Breast epithelium (tissue), 4 donors: Measurements from ENCODE around the gene CDH13. TPM values are rescaled to one million over a fixed set of nuclear protein-coding genes. Genes with fewer than 3 reads are reported as not detected.

ENCODE experiments used
- DNase-seq, 2 donors: peaks; one replicate each; pipeline ENCODE4 v3.0.0-alpha.2; 2019; ENCODE audit warnings: low spot score in 2 of 2
- H3K27ac ChIP-seq, 2 donors: fragments of 200-600 bp; sonication (generic) in 1 of 2; one replicate each; pipeline ENCODE4 v1.5.1; 2016 to 2019; ENCODE audit warnings: mild to moderate bottlenecking in 1 of 2
- H3K27me3 ChIP-seq, 2 donors: fragments of 200-600 bp; sonication (generic) in 1 of 2; one replicate each; pipeline versions ENCODE4 v1.5.1 to v1.6.0; 2017 to 2019; ENCODE audit warnings: control low read depth in 1 of 2, mild to moderate bottlenecking in 1 of 2
- H3K36me3 ChIP-seq: fragments of 200-600 bp; one replicate; pipeline ENCODE4 v1.5.1; 2019
- H3K4me1 ChIP-seq, 2 donors: fragments of 200-600 bp; sonication (generic); one replicate each; pipeline ENCODE4 v1.5.1; 2016 to 2019; ENCODE audit warnings: control low read depth in 1 of 2
- H3K4me3 ChIP-seq, 3 donors: fragments of 200-600 bp; sonication (generic); 1 replicate in 2 of 3; 2 replicates in 1 of 3; pipeline ENCODE4 v1.5.1; 2016 to 2019; ENCODE audit warnings: mild to moderate bottlenecking in 3 of 3, moderate library complexity in 2 of 3
- H3K9me3 ChIP-seq, 2 donors: fragments of 200-600 bp; sonication (generic) in 1 of 2; one replicate each; pipeline ENCODE4 v1.5.1; 2016 to 2019; ENCODE audit warnings: control low read depth in 1 of 2
- CTCF ChIP-seq, 3 donors: fragments of 450-650 bp; IDR thresholded peaks; one replicate each; pipeline ENCODE4 v1.5.1; 2016 to 2017; ENCODE audit warnings: antibody characterized with exemption in 3 of 3, mild to moderate bottlenecking in 3 of 3, moderate library complexity in 3 of 3
- POLR2A ChIP-seq: fragments of 450-650 bp; IDR thresholded peaks from one replicate; pipeline ENCODE4 v1.6.1; 2016; ENCODE audit warnings: antibody characterized with exemption, mild to moderate bottlenecking, moderate library complexity
- POLR2AphosphoS5 ChIP-seq, 3 donors: sonication (generic); formaldehyde crosslinking; IDR thresholded peaks; one replicate each; pipeline ENCODE4 v1.6.1; 2017; ENCODE audit warnings: antibody characterized with exemption in 3 of 3
- intact Hi-C: fragments of 100-400 bp; cut with DNase I; formaldehyde crosslinking; loops from one replicate; pipeline ENCODE4 v1.15.1; 2023; ENCODE audit warnings: low total_unique reads
- total RNA-seq, 3 donors: library from RNA; depleted of rRNA; stranded (reverse); fragments of >200 nt; gene quantifications; one replicate each; pipeline ENCODE4 v1.1.0, GENCODE V29; 2016

The CDH13 gene
- total RNA-seq, 3 donors from 2014 or later: 6.0 to 13.1 (median 11.5) TPM

DNA sequence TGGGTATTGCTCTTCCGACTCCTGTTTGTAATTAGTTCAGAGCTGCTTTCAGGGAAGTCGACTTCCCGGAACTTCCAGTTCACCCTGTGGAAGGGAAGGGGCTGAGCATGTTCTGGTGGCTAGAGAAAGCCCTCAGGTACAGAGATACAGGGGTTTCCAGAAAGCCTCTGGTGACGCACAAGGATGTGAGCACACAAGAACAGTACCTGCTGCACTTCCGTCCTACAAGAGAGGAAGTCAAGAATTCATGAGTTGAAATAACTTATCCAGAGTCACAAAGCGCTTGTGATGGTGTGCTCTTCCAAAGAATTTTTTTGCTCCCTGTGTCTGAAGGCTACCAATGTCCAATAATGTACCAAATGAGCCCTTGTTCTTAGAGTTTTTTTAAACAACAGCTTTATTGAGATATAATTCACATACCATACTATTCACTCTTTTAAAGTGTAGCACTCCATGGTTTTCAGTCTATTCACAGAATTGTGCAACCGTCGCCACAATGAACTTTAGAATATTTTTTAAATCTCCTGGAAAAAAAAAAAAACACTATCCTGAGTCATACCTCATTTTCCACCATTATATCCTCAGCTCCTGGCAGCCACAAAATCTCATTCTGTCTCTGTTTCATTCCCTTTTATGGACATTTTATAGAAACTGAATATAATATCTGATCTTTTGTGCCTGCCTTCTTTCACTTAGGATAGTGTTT, 327.6 kb downstream of the CDH13 start:
- Histone ChIP-seq H3K9me3 (no peaks in the 10 kb centered on the region), H3K27ac (no peak overlapping the region), H3K27me3 (no peaks in the 10 kb centered on the region), H3K4me3 (no peak overlapping the region), H3K36me3 (no peaks in the 10 kb centered on the region), H3K4me1 (no peaks in the 10 kb centered on the region)
- intact Hi-C loops: no loop called here
- TF ChIP-seq CTCF (IDR thresholded peaks at IDR 0.05) (no peak), POLR2AphosphoS5 (IDR thresholded peaks at IDR 0.05) (no peak), POLR2A (no peak)
- no peak for DNase-seq

GRCh38 chr16:82955741-82956348, 329.1 kb downstream of the CDH13 start:
- DNase-seq: no peak
- no peaks in the 10 kb centered on the region for H3K36me3 ChIP-seq
- H3K27ac ChIP-seq: no peak overlapping the region
- no peaks in the 10 kb centered on the region for H3K27me3 ChIP-seq
- no peaks in the 10 kb centered on the region for H3K9me3 ChIP-seq
- intact Hi-C loops: no loop called here
- H3K4me1 ChIP-seq: no peaks in the 10 kb centered on the region
- H3K4me3 ChIP-seq: no peak overlapping the region
- TF ChIP-seq CTCF (IDR thresholded peaks at IDR 0.05) (no peak), POLR2A (no peak), POLR2AphosphoS5 (IDR thresholded peaks at IDR 0.05) (no peak)

- Histone ChIP-seq H3K4me3 (no peak overlapping the region), H3K9me3 (no peaks in the 10 kb centered on the region), H3K27ac (no peak overlapping the region), H3K36me3 (no peaks in the 10 kb centered on the region), H3K27me3 (no peaks in the 10 kb centered on the region), H3K4me1 (no peaks in the 10 kb centered on the region)
- intact Hi-C loops: no loop called here
- no peak for DNase-seq
- TF ChIP-seq CTCF (IDR thresholded peaks at IDR 0.05) (no peak), POLR2A (no peak), POLR2AphosphoS5 (IDR thresholded peaks at IDR 0.05) (no peak)
These were observed 330.4 kb downstream of the CDH13 start for GRCh38 chr16:82957212-82957611.

DNA sequence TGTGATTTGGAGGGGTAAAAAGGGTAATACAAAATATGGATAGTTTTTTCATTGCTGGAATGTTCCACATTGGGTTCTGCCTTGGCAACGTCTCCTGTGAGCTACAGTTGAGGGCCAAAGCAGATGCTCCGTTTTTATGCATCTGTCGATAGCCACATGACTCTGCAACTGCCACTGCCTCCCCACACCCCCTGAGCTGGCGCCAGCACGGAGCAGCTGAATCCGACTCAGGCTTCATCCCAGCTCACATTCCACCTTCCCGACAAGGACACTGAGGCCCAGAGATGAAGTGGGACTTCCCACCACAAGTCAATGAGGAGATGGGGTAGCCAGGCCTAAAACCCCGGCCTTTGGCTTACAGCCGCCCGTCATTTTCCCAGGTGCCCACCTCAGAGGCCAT, 334.1 kb downstream of the CDH13 start:
- H3K4me3 ChIP-seq: no peak overlapping the region
- DNase-seq: no peak
- TF ChIP-seq POLR2AphosphoS5 (IDR thresholded peaks at IDR 0.05): no peak
- TF ChIP-seq POLR2A: no peak
- TF ChIP-seq CTCF (IDR thresholded peaks at IDR 0.05): no peak

GRCh38 chr16:82963653-82964052, 336.9 kb downstream of the CDH13 start:
- Histone ChIP-seq H3K27me3 (no peaks in the 10 kb centered on the region), H3K4me1 (no peaks in the 10 kb centered on the region), H3K27ac (no peak overlapping the region), H3K4me3 (no peak overlapping the region), H3K36me3 (no peaks in the 10 kb centered on the region), H3K9me3 (peaks cover 0 to 5% of the 10 kb centered on the region in 2 donors)
- DNase-seq: no peak
- TF ChIP-seq POLR2AphosphoS5 (IDR thresholded peaks at IDR 0.05): no peak
- no peak for TF ChIP-seq CTCF (IDR thresholded peaks at IDR 0.05)
- TF ChIP-seq POLR2A: no peak
- intact Hi-C loops: no loop called here

More for the DNA sequence above, 334.1 kb downstream of the CDH13 start:
- H3K27me3 ChIP-seq: no peaks in the 10 kb centered on the region
- no peaks in the 10 kb centered on the region for H3K36me3 ChIP-seq
- H3K9me3 ChIP-seq: no peaks in the 10 kb centered on the region
- H3K4me1 ChIP-seq: no peaks in the 10 kb centered on the region
- H3K27ac ChIP-seq: no peak overlapping the region
- intact Hi-C loops: no loop called here
